Cerebellar cortex (tissue), 1 donor: ENCODE data around the gene CNOT11.
"Not testable (repeated sequence)": the region's sequence is repeated elsewhere in the genome, so short reads cannot be mapped to it uniquely, and the experiment has no call there.

Experiments used
- DNase-seq: peaks from one replicate; pipeline ENCODE4 v3.0.0-alpha.2; 2015; ENCODE audit warnings: low spot score

The CNOT11 gene

GRCh38 chr2:101310090-101310833, 57.6 kb downstream of the CNOT11 start:
- DNase-seq, result no peak

- DNase-seq, result no peak
Observed at GRCh38 chr2:101310834-101311695, 58.4 kb downstream of the CNOT11 start.

GRCh38 chr2:101311696-101312017, 59.0 kb downstream of the CNOT11 start:
- no peak for DNase-seq

- not testable (repeated sequence) for DNase-seq
Observed at GRCh38 chr2:101316568-101316967, 63.9 kb downstream of the CNOT11 start.
